IMR-90 (cell line): ENCODE results near the gene OSBPL1A. TPM values are rescaled to one million over a fixed set of nuclear protein-coding genes. Genes with fewer than 3 reads are reported as not detected.

Source experiments
- ATAC-seq: fragments of 200-7000 bp; cut with Tn5 transposase; 2 replicates; pipeline ENCODE4 v1.9.1; 2020; ENCODE audit warnings: low read depth, mild to moderate bottlenecking, moderate library complexity
- BruUV-seq: library from RNA; stranded (reverse); fragments of 400-500 nt; replicated peaks from 2 replicates; lab custom pipeline; 2021; lab: Mats Ljungman, UMichigan
- CTCF ChIA-PET: fragments of 300-600 bp; formaldehyde crosslinking; extraction: SDS; loops from one replicate; lab custom pipeline; 2021; ENCODE audit warnings: antibody characterized with exemption; lab: Yijun Ruan, JAX
- POLR2A ChIA-PET: fragments of 300-600 bp; sonication (Branson Sonifier 250); formaldehyde crosslinking; loops from one replicate; lab custom pipeline; 2022; ENCODE audit warnings: antibody characterized with exemption; ENCODE audit not compliant: unreplicated experiment; lab: Charles Lee
- DNase-seq: peaks from one replicate; pipeline ENCODE4 v3.0.0; 2013
- H2AFZ ChIP-seq: replicated peaks from 2 replicates; pipeline ENCODE3; 2013; ENCODE audit warnings: low read length, mild to moderate bottlenecking; ENCODE audit not compliant: poor library complexity
- H2AK5ac ChIP-seq: 2 replicates; pipeline ENCODE4 v1.6.1; 2013; ENCODE audit warnings: low read depth, low read length, inconsistent platforms
- H2AK9ac ChIP-seq: replicated peaks from 2 replicates; pipeline ENCODE3; 2013; ENCODE audit warnings: mild to moderate bottlenecking, low read depth, low read length, moderate library complexity; ENCODE audit not compliant: poor library complexity
- H2BK120ac ChIP-seq: 2 replicates; pipeline ENCODE4 v1.6.1; 2013; ENCODE audit warnings: low read depth, low read length, inconsistent platforms
- H2BK15ac ChIP-seq: 3 replicates; pipeline ENCODE4 v1.6.1; 2013; ENCODE audit warnings: low read depth, low read length, inconsistent platforms
- H2BK20ac ChIP-seq: 2 replicates; pipeline ENCODE4 v1.6.1; 2013; ENCODE audit warnings: low read depth, mild to moderate bottlenecking, inconsistent platforms, low read length, moderate library complexity
- H2BK5ac ChIP-seq: 2 replicates; pipeline ENCODE4 v1.6.1; 2013; ENCODE audit warnings: mild to moderate bottlenecking, low read depth, low read length, inconsistent platforms; ENCODE audit not compliant: poor library complexity, severe bottlenecking
- H3K14ac ChIP-seq: replicated peaks from 2 replicates; pipeline ENCODE4 v1.6.1; 2013; ENCODE audit warnings: low read depth, low read length, inconsistent platforms
- H3K18ac ChIP-seq: 2 replicates; pipeline ENCODE4 v1.6.1; 2013; ENCODE audit warnings: low read depth, low read length, control low read depth
- H3K23ac ChIP-seq: 2 replicates; pipeline ENCODE4 v1.6.1; 2013; ENCODE audit warnings: low read depth, low read length, inconsistent platforms
- H3K27ac ChIP-seq: 2 replicates; pipeline ENCODE4 v1.5.1; 2013; ENCODE audit warnings: mild to moderate bottlenecking, control low read depth, low read length; ENCODE audit not compliant: insufficient read depth
- H3K27me3 ChIP-seq: 2 replicates; pipeline ENCODE4 v1.6.1; 2013; ENCODE audit warnings: low read length; ENCODE audit not compliant: control insufficient read depth, insufficient read depth
- H3K36me3 ChIP-seq: 2 replicates; pipeline ENCODE4 v1.6.1; 2013; ENCODE audit warnings: low read length, mixed read lengths; ENCODE audit not compliant: control insufficient read depth, insufficient read depth
- H3K4ac ChIP-seq: 2 replicates; pipeline ENCODE4 v1.6.1; 2013; ENCODE audit warnings: low read depth, low read length, inconsistent platforms
- H3K4me1 ChIP-seq: 2 replicates; pipeline ENCODE4 v1.6.1; 2013; ENCODE audit warnings: low read length, mixed read lengths; ENCODE audit not compliant: control insufficient read depth, insufficient read depth
- H3K4me2 ChIP-seq: 2 replicates; pipeline ENCODE4 v1.6.1; 2013; ENCODE audit warnings: low read depth, mild to moderate bottlenecking, control low read depth, low read length, moderate library complexity
- H3K4me3 ChIP-seq: 2 replicates; pipeline ENCODE4 v1.5.1; 2013; ENCODE audit warnings: low read depth, mild to moderate bottlenecking, control low read depth, low read length, moderate library complexity; ENCODE audit not compliant: insufficient read depth
- H3K56ac ChIP-seq: 2 replicates; pipeline ENCODE4 v1.6.1; 2013; ENCODE audit warnings: low read length, inconsistent platforms; ENCODE audit not compliant: insufficient read depth; ENCODE audit errors: extremely low read depth
- H3K79me1 ChIP-seq, 2 experiments: 2 replicates each; pipeline ENCODE4 v1.6.1; 2013; ENCODE audit warnings: low read length in 2 of 2, inconsistent platforms in 1 of 2, low read depth in 1 of 2
- H3K9ac ChIP-seq: 2 replicates; pipeline ENCODE4 v1.6.1; 2013; ENCODE audit warnings: low read depth, low read length, control low read depth
- H3K9me1 ChIP-seq: 2 replicates; pipeline ENCODE4 v1.6.1; 2013; ENCODE audit warnings: low read length, inconsistent platforms; ENCODE audit not compliant: insufficient read depth
- H3K9me3 ChIP-seq: 2 replicates; pipeline ENCODE4 v1.6.1; 2013; ENCODE audit warnings: low read length; ENCODE audit not compliant: control insufficient read depth, insufficient read depth
- H4K20me1 ChIP-seq: 2 replicates; pipeline ENCODE4 v1.6.1; 2013; ENCODE audit warnings: low read length, inconsistent platforms; ENCODE audit not compliant: insufficient read depth
- H4K5ac ChIP-seq: 2 replicates; pipeline ENCODE4 v1.6.1; 2013; ENCODE audit warnings: mild to moderate bottlenecking, low read depth, low read length, control low read depth
- H4K8ac ChIP-seq, 2 experiments: 2 replicates each; pipeline ENCODE4 v1.6.1; 2013; ENCODE audit warnings: low read depth in 2 of 2, low read length in 2 of 2, control low read depth in 1 of 2, inconsistent platforms in 1 of 2
- H4K91ac ChIP-seq: 2 replicates; pipeline ENCODE4 v1.6.1; 2013; ENCODE audit warnings: low read depth, low read length, inconsistent platforms; ENCODE audit not compliant: insufficient read depth
- BHLHE40 ChIP-seq: fragments of 150-350 bp; IDR thresholded peaks from 2 replicates; pipeline ENCODE4 v1.6.1; 2016; ENCODE audit warnings: mild to moderate bottlenecking, low read depth, low read length
- CEBPB ChIP-seq: IDR thresholded peaks from 2 replicates; pipeline ENCODE4 v1.6.1; 2012; ENCODE audit warnings: low read depth, low read length, improper control_type of control experiment
- CHD1 ChIP-seq: IDR thresholded peaks from 2 replicates; pipeline ENCODE4 v1.6.1; 2012; ENCODE audit warnings: low read depth, low read length, improper control_type of control experiment
- CTCF ChIP-seq: conservative IDR thresholded peaks from 2 replicates; pipeline ENCODE4 v1.5.1; 2012; ENCODE audit warnings: mild to moderate bottlenecking, low read depth, low read length, improper control_type of control experiment
- ELK1 ChIP-seq: fragments of 150-350 bp; IDR thresholded peaks from 2 replicates; pipeline ENCODE4 v1.6.1; 2016; ENCODE audit warnings: low read depth, mild to moderate bottlenecking, low read length, moderate library complexity, borderline replicate concordance
- FOS ChIP-seq: fragments of 150-350 bp; IDR thresholded peaks from 2 replicates; pipeline ENCODE4 v1.6.1; 2016; ENCODE audit warnings: low read depth, low read length
- MAFK ChIP-seq: IDR thresholded peaks from 2 replicates; pipeline ENCODE4 v1.6.1; 2012; ENCODE audit warnings: low read depth, low read length, improper control_type of control experiment
- MAZ ChIP-seq: IDR thresholded peaks from 2 replicates; pipeline ENCODE4 v1.6.1; 2012; ENCODE audit warnings: low read depth, mild to moderate bottlenecking, low read length, improper control_type of control experiment, moderate library complexity, borderline replicate concordance
- MXI1 ChIP-seq: IDR thresholded peaks from 2 replicates; pipeline ENCODE4 v1.6.1; 2012; ENCODE audit warnings: low read depth, mild to moderate bottlenecking, low read length, moderate library complexity, borderline replicate concordance
- NFE2L2 ChIP-seq: fragments of 150-350 bp; IDR thresholded peaks from 2 replicates; pipeline ENCODE4 v1.6.1; 2016; ENCODE audit warnings: low read depth, mild to moderate bottlenecking, low read length
- POLR2A ChIP-seq: IDR thresholded peaks from 2 replicates; pipeline ENCODE4 v1.6.1; 2012; ENCODE audit warnings: mild to moderate bottlenecking, low read depth, low read length
- RAD21 ChIP-seq: IDR thresholded peaks from 2 replicates; pipeline ENCODE4 v1.6.1; 2012; ENCODE audit warnings: low read length, improper control_type of control experiment
- RCOR1 ChIP-seq: IDR thresholded peaks from 2 replicates; pipeline ENCODE4 v1.6.1; 2012; ENCODE audit warnings: mild to moderate bottlenecking, low read length, improper control_type of control experiment; ENCODE audit not compliant: insufficient replicate concordance
- RFX5 ChIP-seq: IDR thresholded peaks from 2 replicates; pipeline ENCODE4 v1.8.0; 2012; ENCODE audit warnings: low read depth, mild to moderate bottlenecking, low read length, moderate library complexity
- SMC3 ChIP-seq: fragments of 150-350 bp; IDR thresholded peaks from 2 replicates; pipeline ENCODE4 v1.6.1; 2016; ENCODE audit warnings: low read depth, mild to moderate bottlenecking, antibody characterized with exemption, low read length, moderate library complexity
- USF2 ChIP-seq: fragments of 150-350 bp; IDR thresholded peaks from 2 replicates; pipeline ENCODE4 v1.6.1; 2017; ENCODE audit warnings: mild to moderate bottlenecking, antibody characterized with exemption, low read length, low read depth
- WGBS, 2 experiments: methylation state at CpG; one replicate each; pipeline versions ENCODE4 v1.1.5 to v1.1.7; 2013; ENCODE audit warnings: missing lambda C conversion rate in 2 of 2; ENCODE audit not compliant: insufficient read length in 1 of 2; ENCODE audit errors: extremely low coverage in 2 of 2; 5-methylcytosine and 5-hydroxymethylcytosine counted together
- dilution Hi-C: fragments of 300-500 bp; cut with HindIII; formaldehyde crosslinking; loops from one replicate; pipeline ENCODE4 v1.14.3; 2018; ENCODE audit warnings: low sequenced_read_pairs; ENCODE audit not compliant: unreplicated experiment
- in situ Hi-C: fragments of 300-500 bp; cut with MboI; formaldehyde crosslinking; loops from 3 replicates; pipeline ENCODE4 v1.14.3; 2019; ENCODE audit warnings: low sequenced_read_pairs, inconsistent platforms, mixed read lengths
- intact Hi-C: fragments of 100-400 bp; cut with micrococcal nuclease; formaldehyde crosslinking; loops from 2 replicates; pipeline ENCODE4 v1.10.0; 2022
- polyA plus RNA-seq, 3 experiments: library from polyadenylated mRNA; depleted of rRNA; stranded (reverse); fragments of >200 nt; gene quantifications; 2 replicates each; pipeline ENCODE4 v1.2.3, GENCODE V29; 2012; ENCODE audit warnings: low replicate concordance in 1 of 3
- total RNA-seq: library from RNA; depleted of rRNA; stranded (reverse); fragments of >200 nt; gene quantifications from 2 replicates; pipeline ENCODE4 v1.2.3, GENCODE V29; 2012

Gene OSBPL1A
- total and polyA plus RNA-seq, 2 of the 4 experiments (the other 2 are of a cell fraction): 29.4 to 70.4 TPM

- Histone ChIP-seq H2AFZ (no peak overlapping the region), H3K9me1 (peaks cover 4% of the 10 kb centered on the region), H4K5ac (no peak overlapping the region), H2BK5ac (no peak overlapping the region), H2BK15ac (no peak overlapping the region), H3K56ac (no peak overlapping the region), H2AK9ac (no peak overlapping the region), H3K9me3 (no peaks in the 10 kb centered on the region), H3K36me3 (peaks cover 16% of the 10 kb centered on the region), H2BK120ac (no peak overlapping the region), H3K9ac (no peak overlapping the region), H3K4me2 (no peak overlapping the region), H3K27ac (no peak overlapping the region), H2BK20ac (no peak overlapping the region), H3K14ac (no peak overlapping the region), H4K8ac (no peak overlapping the region), H3K4me1 (no peaks in the 10 kb centered on the region), H3K27me3 (no peaks in the 10 kb centered on the region), H4K91ac (no peak overlapping the region), H4K20me1 (no peaks in the 10 kb centered on the region), H3K18ac (no peak overlapping the region), H3K79me1 (no peaks in the 10 kb centered on the region), H3K4ac (no peak overlapping the region), H3K23ac (no peak overlapping the region), H3K4me3 (no peak overlapping the region), H2AK5ac (no peak overlapping the region)
- TF ChIP-seq MAFK (no peak), RCOR1 (no peak), NFE2L2 (no peak), MAZ (no peak), POLR2A (no peak), MXI1 (no peak), BHLHE40 (no peak), ELK1 (no peak), CEBPB (no peak), CHD1 (no peak), FOS (no peak), RFX5 (no peak), USF2 (no peak), SMC3 (no peak), RAD21 (no peak), CTCF (no peak)
- POLR2A ChIA-PET: no interaction called here
- intact Hi-C loops: no loop called here
- WGBS, 2 experiments: no CpG with 5 or more reads among the region's 3 CpGs
- dilution Hi-C loops: no loop called here
- ATAC-seq (no peak), DNase-seq (no peak)
- BruUV-seq: no TSS peak
- in situ Hi-C loops: no loop called here
- CTCF ChIA-PET: no interaction called here
Observed at GRCh38 chr18:24153397-24153796, 244.2 kb downstream of the OSBPL1A start.
